Measurements from ENCODE around the gene PTPRU. TPM values are rescaled to one million over a fixed set of nuclear protein-coding genes. Genes with fewer than 3 reads are reported as not detected.

The PTPRU gene
- total RNA-seq, 2 experiments from 2014 or later = 0.16 to 0.56 TPM

DNA sequence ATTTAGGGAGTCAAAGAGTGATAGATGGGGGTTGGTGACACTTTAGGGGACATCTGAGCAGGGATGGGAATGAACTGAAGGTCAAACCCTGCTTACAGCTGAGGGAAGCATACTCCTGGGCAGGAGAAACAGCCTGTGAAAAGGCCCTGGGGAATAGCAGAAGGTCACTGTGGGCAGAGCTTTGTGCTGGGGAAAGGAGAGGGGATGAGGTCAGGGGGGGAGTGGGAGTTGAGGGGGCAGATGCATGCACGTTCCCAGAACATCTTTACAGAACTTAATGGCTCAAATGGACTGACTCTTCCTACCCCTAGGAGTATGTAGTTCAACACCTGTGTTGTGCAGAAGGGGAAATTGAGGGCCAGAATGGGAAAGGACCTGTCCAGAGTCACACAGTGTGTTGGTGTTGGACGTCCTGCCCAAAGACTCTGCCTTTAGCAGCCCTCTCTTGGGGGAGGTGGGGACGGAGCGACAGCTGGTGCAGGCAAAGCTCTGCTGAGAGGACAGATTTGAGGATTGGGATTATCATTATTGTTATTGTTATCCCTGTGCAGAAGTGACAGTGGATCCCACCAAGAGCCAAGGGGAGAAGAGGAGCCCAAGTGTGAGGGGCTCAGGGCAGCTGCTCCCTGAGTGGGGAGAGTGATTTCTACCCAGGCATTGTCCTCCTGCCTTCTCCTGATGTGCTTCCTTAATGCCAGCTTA lies 116.5 kb downstream of the PTPRU start:
- Mint-ChIP-seq H3K27me3 (peaks cover 41% of the 10 kb centered on the region), H3K9me3 (no peaks in the 10 kb centered on the region), H3K36me3 (ENCODE audit: low read depth) (no peaks in the 10 kb centered on the region), H3K4me3 (no peak overlapping the region), H3K4me1 (ENCODE audit: low read depth) (no peaks in the 10 kb centered on the region), H3K27ac (no peak overlapping the region)
- CTCF ChIA-PET = no interaction called here
- DNase-seq = no peak
- ATAC-seq (ENCODE audit: poor library complexity) = no peak
- peaks cover 3 to 8% of the 10 kb centered on the region in 2 experiments for H3K27me3 ChIP-seq (ENCODE audit: control insufficient read depth in 1 of 2, insufficient read depth in 2 of 2, low read length in 2 of 2)
- H3K9me3 ChIP-seq (ENCODE audit: control insufficient read depth in 1 of 2, insufficient read depth in 1 of 2, low read length in 2 of 2) = peaks cover 0 to 7% of the 10 kb centered on the region in 2 experiments
- H3K27ac ChIP-seq (ENCODE audit: low read depth in 1 of 2, low read length in 2 of 2) = no peak overlapping the region
- no peak overlapping the region for H3K4me3 ChIP-seq (ENCODE audit: low read length)
- intact Hi-C loops (cut with DNase I, micrococcal nuclease) = no loop called here
- TF ChIP-seq, protein P1, sequence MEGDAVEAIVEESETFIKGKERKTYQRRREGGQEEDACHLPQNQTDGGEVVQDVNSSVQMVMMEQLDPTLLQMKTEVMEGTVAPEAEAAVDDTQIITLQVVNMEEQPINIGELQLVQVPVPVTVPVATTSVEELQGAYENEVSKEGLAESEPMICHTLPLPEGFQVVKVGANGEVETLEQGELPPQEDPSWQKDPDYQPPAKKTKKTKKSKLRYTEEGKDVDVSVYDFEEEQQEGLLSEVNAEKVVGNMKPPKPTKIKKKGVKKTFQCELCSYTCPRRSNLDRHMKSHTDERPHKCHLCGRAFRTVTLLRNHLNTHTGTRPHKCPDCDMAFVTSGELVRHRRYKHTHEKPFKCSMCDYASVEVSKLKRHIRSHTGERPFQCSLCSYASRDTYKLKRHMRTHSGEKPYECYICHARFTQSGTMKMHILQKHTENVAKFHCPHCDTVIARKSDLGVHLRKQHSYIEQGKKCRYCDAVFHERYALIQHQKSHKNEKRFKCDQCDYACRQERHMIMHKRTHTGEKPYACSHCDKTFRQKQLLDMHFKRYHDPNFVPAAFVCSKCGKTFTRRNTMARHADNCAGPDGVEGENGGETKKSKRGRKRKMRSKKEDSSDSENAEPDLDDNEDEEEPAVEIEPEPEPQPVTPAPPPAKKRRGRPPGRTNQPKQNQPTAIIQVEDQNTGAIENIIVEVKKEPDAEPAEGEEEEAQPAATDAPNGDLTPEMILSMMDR (IDR thresholded peaks at IDR 0.05) = no peak
- no peaks in the 10 kb centered on the region for H3K36me3 ChIP-seq (ENCODE audit: insufficient read depth, low read length)
- H3K4me1 ChIP-seq (ENCODE audit: insufficient read depth, low read length) = no peaks in the 10 kb centered on the region
- POLR2A ChIA-PET = no interaction called here

- no peak for DNase-seq
- peaks cover 0 to 8% of the 10 kb centered on the region in 2 experiments for H3K27me3 ChIP-seq (ENCODE audit: control insufficient read depth in 1 of 2, insufficient read depth in 2 of 2, low read length in 2 of 2)
- no peaks in the 10 kb centered on the region for H3K36me3 ChIP-seq (ENCODE audit: insufficient read depth, low read length)
- TF ChIP-seq, protein P1 (IDR thresholded peaks at IDR 0.05) = no peak
- intact Hi-C loops (cut with DNase I, micrococcal nuclease) = no loop called here
- peaks cover 0 to 7% of the 10 kb centered on the region in 2 experiments for H3K9me3 ChIP-seq (ENCODE audit: control insufficient read depth in 1 of 2, insufficient read depth in 1 of 2, low read length in 2 of 2)
- H3K27ac ChIP-seq (ENCODE audit: low read depth in 1 of 2, low read length in 2 of 2) = no peak overlapping the region
- Mint-ChIP-seq H3K27ac (no peak overlapping the region), H3K27me3 (peaks cover 41% of the 10 kb centered on the region), H3K36me3 (ENCODE audit: low read depth) (no peaks in the 10 kb centered on the region), H3K4me3 (no peak overlapping the region), H3K4me1 (ENCODE audit: low read depth) (no peaks in the 10 kb centered on the region), H3K9me3 (no peaks in the 10 kb centered on the region)
- no peaks in the 10 kb centered on the region for H3K4me1 ChIP-seq (ENCODE audit: insufficient read depth, low read length)
- ChIA-PET CTCF (no interaction called here), POLR2A (no interaction called here)
- no peak for ATAC-seq (ENCODE audit: poor library complexity)
- no peak overlapping the region for H3K4me3 ChIP-seq (ENCODE audit: low read length)
Observed at GRCh38 chr1:29354511-29355098, 118.3 kb downstream of the PTPRU start.

GRCh38 chr1:29355375-29355774 lies 119.1 kb downstream of the PTPRU start:
- CTCF ChIA-PET = no interaction called here
- TF ChIP-seq, protein P1 (IDR thresholded peaks at IDR 0.05) = no peak

More at GRCh38 chr1:29355375-29355774, 119.1 kb downstream of the PTPRU start:
- Mint-ChIP-seq H3K4me1 (ENCODE audit: low read depth) (no peaks in the 10 kb centered on the region), H3K27me3 (peaks cover 46% of the 10 kb centered on the region), H3K4me3 (no peak overlapping the region), H3K9me3 (no peaks in the 10 kb centered on the region), H3K36me3 (ENCODE audit: low read depth) (no peaks in the 10 kb centered on the region), H3K27ac (no peak overlapping the region)
- DNase-seq = no peak
- intact Hi-C loops (cut with DNase I, micrococcal nuclease) = no loop called here
- ATAC-seq (ENCODE audit: poor library complexity) = no peak
- no peak overlapping the region for H3K4me3 ChIP-seq (ENCODE audit: low read length)
- POLR2A ChIA-PET = no interaction called here
- H3K36me3 ChIP-seq (ENCODE audit: insufficient read depth, low read length) = no peaks in the 10 kb centered on the region
- no peaks in the 10 kb centered on the region for H3K4me1 ChIP-seq (ENCODE audit: insufficient read depth, low read length)
- H3K27me3 ChIP-seq (ENCODE audit: control insufficient read depth in 1 of 2, insufficient read depth in 2 of 2, low read length in 2 of 2) = peaks cover 0 to 8% of the 10 kb centered on the region in 2 experiments
- no peak overlapping the region for H3K27ac ChIP-seq (ENCODE audit: low read depth in 1 of 2, low read length in 2 of 2)
- H3K9me3 ChIP-seq (ENCODE audit: control insufficient read depth in 1 of 2, insufficient read depth in 1 of 2, low read length in 2 of 2) = no peaks in the 10 kb centered on the region

Data from CD4-positive, alpha-beta T cell (primary cell).